Measurements from ENCODE around the gene PRR18. TPM values are rescaled to one million over a fixed set of nuclear protein-coding genes. Genes with fewer than 3 reads are reported as not detected.

Gene PRR18
- total RNA-seq, 1 experiment from 2014 or later: not detected

DNA sequence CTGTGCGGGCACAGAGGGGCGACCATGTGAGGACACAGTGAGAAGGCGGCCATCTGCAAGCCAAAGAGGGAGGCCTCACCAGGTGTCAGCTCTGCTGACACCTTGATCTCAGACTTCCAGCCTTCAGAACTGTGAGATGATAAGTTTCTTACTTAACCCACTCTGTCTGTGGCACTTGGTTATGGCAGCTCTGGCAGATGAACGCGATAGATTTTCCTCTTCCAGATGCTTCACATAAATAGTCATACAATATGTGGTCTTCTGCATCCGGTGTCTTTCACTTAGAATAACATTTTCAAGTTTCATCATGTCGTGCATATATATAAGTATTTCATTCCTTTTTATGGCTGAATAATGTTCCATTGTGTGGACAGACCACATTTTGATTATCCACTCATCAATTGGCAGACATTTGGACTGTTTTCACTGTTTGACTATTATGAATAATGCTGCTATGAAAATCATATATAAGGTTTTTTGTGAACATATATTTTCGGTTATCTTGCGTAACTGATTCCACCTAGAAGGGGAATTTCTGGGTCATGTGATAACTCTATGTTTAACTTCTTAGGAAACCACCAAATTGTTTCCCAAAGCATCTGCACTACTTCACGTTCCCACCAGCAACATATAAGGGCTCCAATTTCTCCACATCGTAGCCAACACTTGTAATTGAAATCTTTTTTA lies 30.2 kb downstream of the PRR18 start:
- Histone ChIP-seq H3K79me1 (ENCODE audit: insufficient read depth, low read depth, low read length, poor library complexity, severe bottlenecking) (no peaks in the 10 kb centered on the region), H2BK120ac (ENCODE audit: low read depth, low read length, poor library complexity, severe bottlenecking) (no peak overlapping the region), H3K27me3 (ENCODE audit: insufficient read depth, low read length) (no peaks in the 10 kb centered on the region; the same call in 1 of the 2 replicates), H4K8ac (replicated peaks; ENCODE audit: insufficient read length, low read depth, low read length) (no peak overlapping the region), H4K20me1 (ENCODE audit: control insufficient read depth, insufficient read depth, insufficient read length) (no peaks in the 10 kb centered on the region), H3K27ac (ENCODE audit: insufficient read length, low read depth, low read length) (no peak overlapping the region), H4K5ac (ENCODE audit: insufficient read length, low read depth, low read length) (no peak overlapping the region), H2BK12ac (ENCODE audit: insufficient read length, low read depth, low read length) (no peak overlapping the region), H2AK5ac (ENCODE audit: insufficient read length, low read length) (no peak overlapping the region), H2BK5ac (ENCODE audit: insufficient read length, low read length) (no peak overlapping the region), H3K9me3 (ENCODE audit: control insufficient read depth, low read depth, low read length) (no peaks in the 10 kb centered on the region), H3K18ac (ENCODE audit: insufficient read length, low read depth, low read length) (no peak overlapping the region), H3K14ac (ENCODE audit: insufficient read depth, low read length) (no peak overlapping the region), H3K79me2 (ENCODE audit: insufficient read depth, low read length) (no peaks in the 10 kb centered on the region), H3K23ac (ENCODE audit: insufficient read length, low read depth, low read length) (no peak overlapping the region), H2BK20ac (ENCODE audit: low read depth, low read length, poor library complexity, severe bottlenecking) (no peak overlapping the region), H3K23me2 (ENCODE audit: insufficient read length, low read depth, low read length, poor library complexity, severe bottlenecking) (no peaks in the 10 kb centered on the region), H2AFZ (ENCODE audit: low read length) (no peak overlapping the region), H4K91ac (ENCODE audit: insufficient read length, low read depth, low read length) (no peak overlapping the region), H3K4ac (ENCODE audit: low read depth, low read length) (no peak overlapping the region), H3T11ph (ENCODE audit: low read length) (no peak overlapping the region), H3K56ac (ENCODE audit: insufficient read length, low read depth, low read length) (no peak overlapping the region), H3K4me2 (ENCODE audit: insufficient read depth, insufficient read length, low read length) (no peak overlapping the region), H2BK15ac (ENCODE audit: low read depth, low read length) (no peak overlapping the region), H3K9ac (ENCODE audit: extremely low read depth, insufficient read length, low read length) (no peak overlapping the region), H3K4me1 (ENCODE audit: insufficient read depth, low read length) (0 out of 2 replicates have a peak, but pooled peaks cover 2% of the 10 kb centered on the region)
- TF ChIP-seq, protein P1, sequence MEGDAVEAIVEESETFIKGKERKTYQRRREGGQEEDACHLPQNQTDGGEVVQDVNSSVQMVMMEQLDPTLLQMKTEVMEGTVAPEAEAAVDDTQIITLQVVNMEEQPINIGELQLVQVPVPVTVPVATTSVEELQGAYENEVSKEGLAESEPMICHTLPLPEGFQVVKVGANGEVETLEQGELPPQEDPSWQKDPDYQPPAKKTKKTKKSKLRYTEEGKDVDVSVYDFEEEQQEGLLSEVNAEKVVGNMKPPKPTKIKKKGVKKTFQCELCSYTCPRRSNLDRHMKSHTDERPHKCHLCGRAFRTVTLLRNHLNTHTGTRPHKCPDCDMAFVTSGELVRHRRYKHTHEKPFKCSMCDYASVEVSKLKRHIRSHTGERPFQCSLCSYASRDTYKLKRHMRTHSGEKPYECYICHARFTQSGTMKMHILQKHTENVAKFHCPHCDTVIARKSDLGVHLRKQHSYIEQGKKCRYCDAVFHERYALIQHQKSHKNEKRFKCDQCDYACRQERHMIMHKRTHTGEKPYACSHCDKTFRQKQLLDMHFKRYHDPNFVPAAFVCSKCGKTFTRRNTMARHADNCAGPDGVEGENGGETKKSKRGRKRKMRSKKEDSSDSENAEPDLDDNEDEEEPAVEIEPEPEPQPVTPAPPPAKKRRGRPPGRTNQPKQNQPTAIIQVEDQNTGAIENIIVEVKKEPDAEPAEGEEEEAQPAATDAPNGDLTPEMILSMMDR (conservative IDR thresholded peaks at IDR 0.05): no peak
- no CpG with 5 or more reads among the region's 11 CpGs for WGBS (ENCODE audit: extremely low coverage, insufficient read length, low lambda C conversion rate)
- H3K4me3 Mint-ChIP-seq: no peak overlapping the region
- H3K27me3 Mint-ChIP-seq (ENCODE audit: low read depth): peaks cover 59% of the 10 kb centered on the region
- no peaks in the 10 kb centered on the region for H3K4me1 Mint-ChIP-seq
- H3K27ac Mint-ChIP-seq: no peak overlapping the region
- H3K36me3 Mint-ChIP-seq (ENCODE audit: insufficient read depth in 1 of 3, low read depth in 3 of 3): no peaks in the 10 kb centered on the region; a peak in 1 of 7 replicates
- H3K9me3 Mint-ChIP-seq: no peaks in the 10 kb centered on the region
- DNase-seq: no peak
